Measurements from ENCODE around the gene ATP8B4.

The ATP8B4 gene

GRCh38 chr15:49823987-49824774 lies 294.9 kb downstream of the ATP8B4 start:
- intact Hi-C loops (cut with DNase I): no loop called here

GRCh38 chr15:49817100-49817499 lies 301.9 kb downstream of the ATP8B4 start:
- intact Hi-C loops (cut with DNase I): no loop called here
- no peak for DNase-seq

More at GRCh38 chr15:49823987-49824774, 294.9 kb downstream of the ATP8B4 start:
- DNase-seq: no peak

GRCh38 chr15:49815950-49816349 lies 303.1 kb downstream of the ATP8B4 start:
- intact Hi-C loops (cut with DNase I): no loop called here
- DNase-seq: no peak

GRCh38 chr15:49815526-49815925 lies 303.5 kb downstream of the ATP8B4 start:
- intact Hi-C loops (cut with DNase I): no loop called here

GRCh38 chr15:49814709-49815108 lies 304.3 kb downstream of the ATP8B4 start:
- intact Hi-C loops (cut with DNase I): no loop called here
- no peak for DNase-seq

More at GRCh38 chr15:49815526-49815925, 303.5 kb downstream of the ATP8B4 start:
- no peak for DNase-seq

GRCh38 chr15:49813625-49814024 lies 305.4 kb downstream of the ATP8B4 start:
- intact Hi-C loops (cut with DNase I): no loop called here
- no peak for DNase-seq

- no peak for DNase-seq
- intact Hi-C loops (cut with DNase I): no loop called here
Measured at GRCh38 chr15:49810720-49811119, 308.3 kb downstream of the ATP8B4 start.

GRCh38 chr15:49809894-49810609 lies 309.0 kb downstream of the ATP8B4 start:
- no peak for DNase-seq
- intact Hi-C loops (cut with DNase I): no loop called here

GRCh38 chr15:49808341-49808740 lies 310.7 kb downstream of the ATP8B4 start:
- no peak for DNase-seq
- intact Hi-C loops (cut with DNase I): no loop called here
